CD4-positive, alpha-beta memory T cell (primary cell): ENCODE measurements around the gene ACTR3. TPM values are rescaled to one million over a fixed set of nuclear protein-coding genes. Genes with fewer than 3 reads are reported as not detected.
A peak's percentile ranks its signal among the peaks of the same experiment; 100 is the strongest.

Experiments
- CTCF ChIA-PET: fragments of 350-600 bp; sonication (Branson Sonifier 250); formaldehyde crosslinking; loops from one replicate; lab custom pipeline; 2021; ENCODE audit warnings: inconsistent platforms; ENCODE audit not compliant: partially characterized antibody; lab: Charles Lee
- POLR2A ChIA-PET: fragments of 350-600 bp; sonication (Branson Sonifier 250); formaldehyde crosslinking; loops from one replicate; lab custom pipeline; 2021; ENCODE audit not compliant: partially characterized antibody; lab: Charles Lee
- DNase-seq, 5 donors: peaks; one replicate each; pipeline versions ENCODE4 v3.0.0 to v3.0.0-alpha.2; 2020 to 2022; ENCODE audit warnings: mixed read lengths in 1 of 5
- H3K27ac ChIP-seq: one replicate; pipeline ENCODE4 v1.7.0; 2013; ENCODE audit warnings: low read depth, low read length
- H3K27me3 ChIP-seq: 2 replicates; pipeline ENCODE4 v1.7.0; 2013; ENCODE audit warnings: mild to moderate bottlenecking, low read length, moderate library complexity; ENCODE audit not compliant: insufficient read depth
- H3K36me3 ChIP-seq: 2 replicates; pipeline ENCODE4 v1.7.0; 2013; ENCODE audit warnings: mild to moderate bottlenecking, low read length, moderate library complexity; ENCODE audit not compliant: insufficient read depth
- H3K4me1 ChIP-seq: 2 replicates; pipeline ENCODE4 v1.7.0; 2013; ENCODE audit warnings: mild to moderate bottlenecking, low read length, moderate library complexity; ENCODE audit not compliant: insufficient read depth
- H3K4me3 ChIP-seq, 2 donors: one replicate each; pipeline ENCODE4 v1.7.0; 2013; ENCODE audit warnings: low read length in 2 of 2, mild to moderate bottlenecking in 1 of 2
- H3K9me3 ChIP-seq, 2 donors: one replicate each; pipeline ENCODE4 v1.7.0; 2013; ENCODE audit warnings: low read length in 2 of 2, control low read depth in 1 of 2; ENCODE audit not compliant: control insufficient read depth in 1 of 2
- H3K27ac Mint-ChIP-seq, 7 donors: one replicate each; pipeline ENCODE4 v1.8.0; 2020 to 2021; ENCODE audit warnings: mixed read lengths in 7 of 7, mild to moderate bottlenecking in 6 of 7, inconsistent platforms in 3 of 7, moderate library complexity in 3 of 7
- H3K27me3 Mint-ChIP-seq, 2 donors: one replicate each; pipeline ENCODE4 v1.8.0; 2020 to 2021; ENCODE audit warnings: mixed read lengths in 2 of 2
- H3K36me3 Mint-ChIP-seq, 2 donors: one replicate each; pipeline ENCODE4 v1.8.0; 2020 to 2021; ENCODE audit warnings: mixed read lengths in 2 of 2, inconsistent platforms in 1 of 2, mild to moderate bottlenecking in 1 of 2
- H3K4me1 Mint-ChIP-seq, 4 donors: one replicate each; pipeline ENCODE4 v1.8.0; 2020 to 2021; ENCODE audit warnings: mixed read lengths in 4 of 4, mild to moderate bottlenecking in 1 of 4
- H3K4me3 Mint-ChIP-seq, 8 donors: one replicate each; pipeline ENCODE4 v1.8.0; 2020 to 2021; ENCODE audit warnings: mixed read lengths in 8 of 8, mild to moderate bottlenecking in 7 of 8, moderate library complexity in 6 of 8, inconsistent platforms in 3 of 8
- H3K9me3 Mint-ChIP-seq, 8 donors: one replicate each; pipeline ENCODE4 v1.8.0; 2020 to 2021; ENCODE audit warnings: mixed read lengths in 8 of 8, mild to moderate bottlenecking in 5 of 8, inconsistent platforms in 3 of 8, moderate library complexity in 1 of 8
- intact Hi-C: fragments of 100-400 bp; cut with micrococcal nuclease; formaldehyde crosslinking; loops from one replicate; pipeline ENCODE4 v1.15.1; 2023
- polyA plus RNA-seq, 2 donors: library from polyadenylated mRNA; unstranded; fragments of 300-500 nt; fragmentation: Illumina TruSeq; gene quantifications; one replicate each; pipeline ENCODE4 v1.2.3, GENCODE V29; 2021
- total RNA-seq, 2 experiments: library from RNA; stranded (reverse); gene quantifications; one replicate each; pipeline ENCODE4 v1.2.3, GENCODE V29; 2021

Gene ACTR3
- total and polyA plus RNA-seq, 4 experiments from 2014 or later: 247 to 567 (median 396) TPM

DNA sequence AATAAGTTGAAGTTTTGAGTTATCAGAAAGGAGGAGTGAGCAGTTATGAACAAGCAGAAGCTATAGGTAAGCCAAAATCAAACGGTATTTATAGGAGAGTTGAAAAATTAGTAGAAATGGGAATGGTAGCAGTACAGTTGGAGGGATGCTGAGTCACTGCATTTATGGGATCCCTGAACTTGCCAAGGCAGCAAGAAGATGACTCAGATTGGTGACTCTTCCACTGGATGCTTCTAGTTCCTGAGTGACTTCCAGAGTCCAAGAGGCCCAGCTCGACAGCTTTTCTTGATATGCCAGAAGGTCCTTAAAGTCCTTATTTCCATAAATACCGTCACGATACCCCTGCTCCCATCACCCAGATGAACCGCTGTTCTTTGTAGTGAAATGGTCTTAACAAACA, 31.1 kb upstream of the ACTR3 start:
- H3K9me3 ChIP-seq: no peaks in the 10 kb centered on the region
- H3K36me3 ChIP-seq: no peaks in the 10 kb centered on the region
- H3K27ac Mint-ChIP-seq: peak overlapping the region in 1 of 7 donors; percentile 15
- H3K4me3 ChIP-seq: no peak overlapping the region
- peaks cover 10 to 42% of the 10 kb centered on the region in 2 donors for H3K36me3 Mint-ChIP-seq
- H3K4me1 Mint-ChIP-seq: peaks cover 0 to 2% (median 0%) of the 10 kb centered on the region in 4 donors
- CTCF ChIA-PET: no interaction called here
- DNase-seq: no peak
- intact Hi-C loops: no loop called here
- peaks cover 0 to 1% (median 0%) of the 10 kb centered on the region in 8 donors for H3K9me3 Mint-ChIP-seq
- POLR2A ChIA-PET: no interaction called here
- H3K27me3 ChIP-seq: no peaks in the 10 kb centered on the region
- no peak overlapping the region for H3K4me3 Mint-ChIP-seq
- no peaks in the 10 kb centered on the region for H3K27me3 Mint-ChIP-seq
- H3K4me1 ChIP-seq: no peaks in the 10 kb centered on the region
- H3K27ac ChIP-seq: no peak overlapping the region

DNA sequence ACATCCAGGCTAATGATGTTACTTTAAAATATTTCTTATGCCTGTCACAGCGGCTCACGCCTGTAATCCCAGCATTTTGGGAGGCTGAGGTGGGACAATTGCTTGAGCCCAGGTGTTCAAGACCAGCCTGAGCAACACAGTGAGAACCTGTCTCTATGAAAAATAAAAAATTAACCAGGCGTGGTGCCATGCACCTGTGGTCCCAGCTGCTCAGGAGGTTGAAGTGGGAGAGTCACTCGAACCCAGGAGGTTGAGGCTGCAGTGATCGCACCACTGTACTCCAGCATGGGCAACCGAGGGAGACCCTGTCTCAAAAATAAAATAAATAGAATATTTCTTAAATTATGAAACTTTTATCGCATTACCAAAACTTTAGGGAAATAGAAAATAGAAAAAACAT, 28.1 kb upstream of the ACTR3 start:
- Histone ChIP-seq H3K27me3 (no peaks in the 10 kb centered on the region), H3K9me3 (no peaks in the 10 kb centered on the region), H3K4me3 (no peak overlapping the region), H3K4me1 (no peaks in the 10 kb centered on the region), H3K36me3 (no peaks in the 10 kb centered on the region), H3K27ac (no peak overlapping the region)
- no peak for DNase-seq
- Mint-ChIP-seq H3K9me3 (peaks cover 0 to 1% (median 0%) of the 10 kb centered on the region in 8 donors), H3K27me3 (no peaks in the 10 kb centered on the region), H3K27ac (no peak overlapping the region), H3K36me3 (peaks cover 10 to 33% of the 10 kb centered on the region in 2 donors), H3K4me3 (no peak overlapping the region), H3K4me1 (peaks cover 0 to 2% (median 0%) of the 10 kb centered on the region in 4 donors)
- intact Hi-C loops: no loop called here
- ChIA-PET CTCF (no interaction called here), POLR2A (no interaction called here)

DNA sequence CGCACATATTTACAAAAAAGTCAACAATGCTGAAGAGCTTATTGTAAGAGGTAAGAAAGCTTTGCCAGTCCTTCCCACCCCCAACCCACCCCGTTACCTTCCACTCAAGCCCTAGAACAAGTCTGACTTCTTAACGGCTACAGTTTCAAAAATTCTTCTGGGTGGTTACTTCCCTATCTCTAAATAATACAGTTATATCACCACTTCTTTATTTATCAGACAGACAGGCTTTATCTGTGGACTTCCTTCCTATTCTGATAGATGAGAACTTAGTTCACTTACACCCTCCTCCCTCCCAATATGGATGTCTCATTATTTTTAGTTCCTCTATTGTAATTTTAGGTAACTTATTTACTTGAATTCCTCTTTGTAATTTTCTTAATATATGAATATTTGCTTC, 26.7 kb upstream of the ACTR3 start:
- H3K4me3 ChIP-seq: no peak overlapping the region
- H3K36me3 Mint-ChIP-seq: peaks cover 10 to 23% of the 10 kb centered on the region in 2 donors
- intact Hi-C loops: no loop called here
- H3K4me1 Mint-ChIP-seq: peaks cover 0 to 4% (median 0%) of the 10 kb centered on the region in 4 donors
- no peak overlapping the region for H3K27ac Mint-ChIP-seq
- no peaks in the 10 kb centered on the region for H3K9me3 ChIP-seq
- H3K4me1 ChIP-seq: no peaks in the 10 kb centered on the region
- H3K27me3 Mint-ChIP-seq: no peaks in the 10 kb centered on the region
- ChIA-PET POLR2A (no interaction called here), CTCF (no interaction called here)
- no peak overlapping the region for H3K4me3 Mint-ChIP-seq
- H3K27ac ChIP-seq: no peak overlapping the region
- no peaks in the 10 kb centered on the region for H3K36me3 ChIP-seq
- peaks cover 0 to under 1% (median 0%) of the 10 kb centered on the region in 8 donors for H3K9me3 Mint-ChIP-seq
- no peaks in the 10 kb centered on the region for H3K27me3 ChIP-seq
- DNase-seq: no peak

DNA sequence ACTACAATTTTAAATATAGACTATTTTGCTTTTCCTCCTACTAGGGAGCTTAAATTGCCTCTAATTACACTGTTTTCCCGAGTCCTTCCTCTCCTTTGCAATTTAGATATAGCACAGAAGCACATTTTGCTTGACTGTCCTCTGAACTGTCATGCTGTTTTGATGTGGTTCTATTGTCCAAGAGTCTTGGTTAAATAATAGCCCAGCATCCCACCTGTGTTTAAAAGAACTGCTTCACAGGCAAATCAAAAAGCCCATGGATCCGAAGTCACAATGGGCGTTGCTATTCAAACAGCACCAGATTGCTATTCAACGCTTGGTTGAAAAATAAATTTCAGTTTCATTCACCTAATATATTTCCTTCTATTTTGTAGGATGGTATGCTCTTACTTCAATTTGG, 22.3 kb upstream of the ACTR3 start:
- ChIA-PET POLR2A (no interaction called here), CTCF (no interaction called here)
- Mint-ChIP-seq H3K4me3 (no peak overlapping the region), H3K27me3 (no peaks in the 10 kb centered on the region), H3K9me3 (no peaks in the 10 kb centered on the region), H3K36me3 (peaks cover 0 to 1% of the 10 kb centered on the region in 2 donors), H3K4me1 (peaks cover 0 to 6% (median under 1%) of the 10 kb centered on the region in 4 donors), H3K27ac (no peak overlapping the region)
- intact Hi-C loops: no loop called here
- Histone ChIP-seq H3K4me1 (no peaks in the 10 kb centered on the region), H3K36me3 (no peaks in the 10 kb centered on the region), H3K27ac (no peak overlapping the region), H3K9me3 (no peaks in the 10 kb centered on the region), H3K4me3 (no peak overlapping the region), H3K27me3 (no peaks in the 10 kb centered on the region)
- DNase-seq: no peak

DNA sequence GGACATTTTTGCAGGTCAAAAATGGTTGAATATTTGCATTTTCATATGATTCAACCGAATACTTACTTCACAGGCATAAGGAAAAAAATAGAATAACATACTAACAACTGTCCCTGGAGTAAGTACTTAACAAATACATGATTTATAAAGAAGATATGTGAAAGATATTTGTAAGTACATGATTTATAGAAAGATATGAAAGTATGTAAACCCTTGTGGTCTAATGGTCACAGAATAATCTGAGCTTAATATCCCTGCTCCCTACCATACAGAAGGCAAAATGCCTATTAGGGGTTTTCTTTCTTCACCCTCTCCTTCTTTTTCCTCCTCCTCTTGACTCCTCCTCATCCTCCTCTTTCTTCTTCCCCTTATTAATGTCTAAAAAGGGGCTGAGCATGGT, 20.6 kb upstream of the ACTR3 start:
- CTCF ChIA-PET: no interaction called here

DNA sequence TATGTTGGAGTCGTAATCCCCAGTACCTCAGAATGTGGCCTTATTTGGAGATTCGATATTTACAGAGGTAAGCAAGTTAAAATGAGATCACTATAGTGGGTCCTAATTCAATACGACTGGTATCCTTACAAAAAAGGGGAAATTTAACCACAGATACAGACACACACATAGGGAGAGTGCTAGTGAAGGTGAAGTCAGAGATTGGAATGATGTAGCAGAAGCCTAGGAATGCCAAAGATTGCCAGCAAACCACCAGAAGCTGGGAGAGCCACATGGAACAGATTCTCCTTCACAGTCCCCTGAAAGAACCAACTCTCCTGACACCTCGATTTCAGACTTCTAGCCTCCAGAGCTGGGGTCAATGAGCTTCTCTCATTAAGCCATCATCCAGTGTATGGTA, 17.7 kb upstream of the ACTR3 start:
- intact Hi-C loops: no loop called here
- no peak overlapping the region for H3K4me3 Mint-ChIP-seq
- CTCF ChIA-PET: no interaction called here
- H3K9me3 ChIP-seq: no peaks in the 10 kb centered on the region
- H3K36me3 Mint-ChIP-seq: no peaks in the 10 kb centered on the region
- no peaks in the 10 kb centered on the region for H3K36me3 ChIP-seq
- H3K27me3 ChIP-seq: no peaks in the 10 kb centered on the region
- H3K9me3 Mint-ChIP-seq: no peaks in the 10 kb centered on the region
- H3K4me1 ChIP-seq: peaks cover 16% of the 10 kb centered on the region
- no peak overlapping the region for H3K4me3 ChIP-seq
- DNase-seq: no peak
- H3K4me1 Mint-ChIP-seq: peaks cover 11 to 24% (median 20%) of the 10 kb centered on the region in 4 donors
- no peak overlapping the region for H3K27ac Mint-ChIP-seq
- POLR2A ChIA-PET: no interaction called here
- no peak overlapping the region for H3K27ac ChIP-seq
- H3K27me3 Mint-ChIP-seq: no peaks in the 10 kb centered on the region

More for the DNA sequence above, 20.6 kb upstream of the ACTR3 start:
- Histone ChIP-seq H3K4me3 (no peak overlapping the region), H3K36me3 (no peaks in the 10 kb centered on the region), H3K4me1 (no peaks in the 10 kb centered on the region), H3K9me3 (no peaks in the 10 kb centered on the region), H3K27ac (no peak overlapping the region), H3K27me3 (no peaks in the 10 kb centered on the region)
- DNase-seq: no peak
- Mint-ChIP-seq H3K4me1 (peaks cover 3 to 10% (median 8%) of the 10 kb centered on the region in 4 donors), H3K36me3 (no peaks in the 10 kb centered on the region), H3K27ac (peak overlapping the region in 1 of 7 donors; percentile 42), H3K4me3 (no peak overlapping the region), H3K27me3 (no peaks in the 10 kb centered on the region), H3K9me3 (no peaks in the 10 kb centered on the region)
- POLR2A ChIA-PET: no interaction called here
- intact Hi-C loops: no loop called here

DNA sequence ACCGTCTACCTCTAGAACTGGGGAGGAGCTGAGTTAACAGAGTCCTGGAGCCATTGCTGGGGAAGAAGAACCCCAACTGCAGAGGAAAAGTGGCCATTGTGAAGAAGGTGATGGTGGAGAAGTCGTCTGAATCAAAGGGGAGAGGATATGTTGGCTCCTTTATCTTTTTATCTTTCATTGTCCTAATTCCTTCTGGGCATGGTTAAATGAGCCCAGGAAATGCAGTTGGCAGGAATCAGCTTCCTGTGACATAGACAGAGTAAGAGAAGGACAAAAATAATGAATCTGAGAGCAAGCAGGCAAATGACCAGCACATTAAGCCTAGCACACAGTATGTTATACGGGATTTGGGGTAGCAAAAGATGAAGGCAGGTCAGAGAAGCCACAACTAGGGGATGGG, 16.0 kb upstream of the ACTR3 start:
- ChIA-PET CTCF (interaction anchor here (0.6 kb wide), 1 partner anchor 12 kb away, joined by 3 read pairs; no protein-coding TSS in a partner anchor), POLR2A (no interaction called here)
- H3K27ac Mint-ChIP-seq: peak overlapping the region in 4 of 7 donors; percentile 15 to 63 (median 48)
- Histone ChIP-seq H3K4me1 (peaks cover 32% of the 10 kb centered on the region), H3K27ac (no peak overlapping the region), H3K36me3 (no peaks in the 10 kb centered on the region), H3K27me3 (no peaks in the 10 kb centered on the region), H3K9me3 (no peaks in the 10 kb centered on the region), H3K4me3 (no peak overlapping the region)
- no peaks in the 10 kb centered on the region for H3K36me3 Mint-ChIP-seq
- H3K4me1 Mint-ChIP-seq: peaks cover 25 to 41% (median 31%) of the 10 kb centered on the region in 4 donors
- intact Hi-C loops: no loop called here
- DNase-seq: no peak
- no peaks in the 10 kb centered on the region for H3K9me3 Mint-ChIP-seq
- no peak overlapping the region for H3K4me3 Mint-ChIP-seq
- no peaks in the 10 kb centered on the region for H3K27me3 Mint-ChIP-seq
